Astrocyte (in vitro differentiated cells and primary cell): ENCODE measurements around the gene C1QTNF2. TPM values are rescaled to one million over a fixed set of nuclear protein-coding genes. Genes with fewer than 3 reads are reported as not detected.

ENCODE experiments used
- DNase-seq: peaks from one replicate; pipeline ENCODE4 v3.0.0-alpha.2; 2010; ENCODE audit warnings: low read depth
- FAIRE-seq: peaks from 2 replicates; lab custom pipeline; 2011; peaks lifted over from hg19 to GRCh38; lab: Jason Lieb, UNC
- H2AFZ ChIP-seq: 2 replicates; pipeline ENCODE4 v1.6.0; 2012; ENCODE audit warnings: low read depth, low read length, inconsistent platforms
- H3K27ac ChIP-seq: 2 replicates; pipeline ENCODE4 v1.5.1; 2011; ENCODE audit warnings: low read depth, low read length, inconsistent platforms
- H3K27me3 ChIP-seq: 2 replicates; pipeline ENCODE4 v1.6.0; 2011; ENCODE audit warnings: low read length, inconsistent platforms; ENCODE audit not compliant: insufficient read depth
- H3K36me3 ChIP-seq: 2 replicates; pipeline ENCODE4 v1.5.1; 2011; ENCODE audit warnings: low read length, inconsistent platforms; ENCODE audit not compliant: insufficient read depth
- H3K4me1 ChIP-seq: 2 replicates; pipeline ENCODE4 v1.5.1; 2011; ENCODE audit warnings: low read length, inconsistent platforms; ENCODE audit not compliant: insufficient read depth
- H3K4me2 ChIP-seq: 2 replicates; pipeline ENCODE4 v1.6.0; 2012; ENCODE audit warnings: low read length, inconsistent platforms
- H3K4me3 ChIP-seq: 2 replicates; pipeline ENCODE4 v1.5.1; 2011; ENCODE audit warnings: low read depth, mild to moderate bottlenecking, low read length, inconsistent platforms; ENCODE audit not compliant: insufficient read depth
- H3K79me2 ChIP-seq: 2 replicates; pipeline ENCODE4 v1.6.0; 2012; ENCODE audit warnings: mild to moderate bottlenecking, low read length, inconsistent platforms; ENCODE audit not compliant: insufficient read depth
- H3K9ac ChIP-seq: 2 replicates; pipeline ENCODE4 v1.6.0; 2012; ENCODE audit warnings: mild to moderate bottlenecking, low read length, inconsistent platforms
- H3K9me3 ChIP-seq: 2 replicates; pipeline ENCODE4 v1.5.1; 2012; ENCODE audit warnings: low read depth, mild to moderate bottlenecking, low read length, inconsistent platforms; ENCODE audit not compliant: insufficient read depth
- H4K20me1 ChIP-seq: 2 replicates; pipeline ENCODE4 v1.6.0; 2012; ENCODE audit warnings: low read length, inconsistent platforms; ENCODE audit not compliant: insufficient read depth
- H3K27ac Mint-ChIP-seq: one replicate; pipeline ENCODE4 v1.8.0; 2021; ENCODE audit warnings: mild to moderate bottlenecking, mixed read lengths; ENCODE audit not compliant: unreplicated experiment
- H3K27me3 Mint-ChIP-seq: one replicate; pipeline ENCODE4 v1.8.0; 2021; ENCODE audit warnings: low read depth, mixed read lengths; ENCODE audit not compliant: unreplicated experiment
- H3K36me3 Mint-ChIP-seq: one replicate; pipeline ENCODE4 v1.8.0; 2021; ENCODE audit warnings: low read depth, mixed read lengths; ENCODE audit not compliant: unreplicated experiment
- H3K4me1 Mint-ChIP-seq: one replicate; pipeline ENCODE4 v1.8.0; 2021; ENCODE audit warnings: low read depth, mixed read lengths; ENCODE audit not compliant: unreplicated experiment
- H3K4me3 Mint-ChIP-seq: one replicate; pipeline ENCODE4 v1.8.0; 2021; ENCODE audit warnings: mild to moderate bottlenecking, moderate library complexity, mixed read lengths; ENCODE audit not compliant: unreplicated experiment
- H3K9me3 Mint-ChIP-seq: one replicate; pipeline ENCODE4 v1.8.0; 2021; ENCODE audit warnings: mild to moderate bottlenecking, mixed read lengths; ENCODE audit not compliant: unreplicated experiment
- EZH2 ChIP-seq: IDR thresholded peaks from 2 replicates; pipeline ENCODE4 v1.6.1; 2012; ENCODE audit warnings: mild to moderate bottlenecking, low read length, inconsistent platforms; ENCODE audit not compliant: insufficient read depth
- total RNA-seq: library from RNA; stranded (reverse); gene quantifications from 2 replicates; pipeline ENCODE4 v1.2.1, GENCODE V29; 2021
- TF ChIP-seq, protein P1 (sequence below): IDR thresholded peaks from 2 replicates; pipeline ENCODE4 v1.5.1; 2011; ENCODE audit warnings: low read depth, mild to moderate bottlenecking, inconsistent platforms, low read length, moderate library complexity; ENCODE audit not compliant: insufficient read depth

The C1QTNF2 gene
- total RNA-seq, 1 donor from 2014 or later = 0.64 TPM

DNA sequence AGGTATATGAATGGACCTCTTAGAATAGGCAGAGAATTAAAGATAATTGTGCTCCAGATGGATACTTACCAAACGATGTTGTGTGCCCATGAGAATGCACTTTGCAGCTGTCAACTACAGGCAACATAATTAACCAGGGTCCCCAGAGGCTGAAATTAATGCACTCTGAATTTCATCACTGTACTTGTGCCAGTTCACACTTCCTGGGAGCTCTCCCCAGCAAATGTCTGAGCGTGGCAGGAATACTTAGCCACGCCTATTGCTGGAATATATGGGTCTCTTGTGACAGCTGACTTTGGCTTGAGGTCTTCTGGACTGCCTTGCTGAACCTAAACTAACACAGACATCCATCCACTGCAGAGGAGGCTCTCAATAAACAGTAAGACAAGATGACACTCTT, 11.9 kb upstream of the C1QTNF2 start:
- Mint-ChIP-seq H3K4me3 (no peak overlapping the region), H3K4me1 (no peaks in the 10 kb centered on the region), H3K9me3 (peaks cover 9% of the 10 kb centered on the region), H3K27ac (no peak overlapping the region), H3K36me3 (no peaks in the 10 kb centered on the region), H3K27me3 (peaks cover 11% of the 10 kb centered on the region)
- H3K4me1 ChIP-seq = no peaks in the 10 kb centered on the region
- no peaks in the 10 kb centered on the region for H3K79me2 ChIP-seq
- H3K4me3 ChIP-seq = no peak overlapping the region
- DNase-seq (no peak), FAIRE-seq (no peak)
- H3K27me3 ChIP-seq = no peaks in the 10 kb centered on the region
- H3K9me3 ChIP-seq = no peaks in the 10 kb centered on the region
- no peak overlapping the region for H3K4me2 ChIP-seq
- TF ChIP-seq, protein P1, sequence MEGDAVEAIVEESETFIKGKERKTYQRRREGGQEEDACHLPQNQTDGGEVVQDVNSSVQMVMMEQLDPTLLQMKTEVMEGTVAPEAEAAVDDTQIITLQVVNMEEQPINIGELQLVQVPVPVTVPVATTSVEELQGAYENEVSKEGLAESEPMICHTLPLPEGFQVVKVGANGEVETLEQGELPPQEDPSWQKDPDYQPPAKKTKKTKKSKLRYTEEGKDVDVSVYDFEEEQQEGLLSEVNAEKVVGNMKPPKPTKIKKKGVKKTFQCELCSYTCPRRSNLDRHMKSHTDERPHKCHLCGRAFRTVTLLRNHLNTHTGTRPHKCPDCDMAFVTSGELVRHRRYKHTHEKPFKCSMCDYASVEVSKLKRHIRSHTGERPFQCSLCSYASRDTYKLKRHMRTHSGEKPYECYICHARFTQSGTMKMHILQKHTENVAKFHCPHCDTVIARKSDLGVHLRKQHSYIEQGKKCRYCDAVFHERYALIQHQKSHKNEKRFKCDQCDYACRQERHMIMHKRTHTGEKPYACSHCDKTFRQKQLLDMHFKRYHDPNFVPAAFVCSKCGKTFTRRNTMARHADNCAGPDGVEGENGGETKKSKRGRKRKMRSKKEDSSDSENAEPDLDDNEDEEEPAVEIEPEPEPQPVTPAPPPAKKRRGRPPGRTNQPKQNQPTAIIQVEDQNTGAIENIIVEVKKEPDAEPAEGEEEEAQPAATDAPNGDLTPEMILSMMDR = no peak
- no peak for TF ChIP-seq EZH2
- H4K20me1 ChIP-seq = no peaks in the 10 kb centered on the region
- H3K27ac ChIP-seq = no peak overlapping the region
- H2AFZ ChIP-seq = no peak overlapping the region
- H3K36me3 ChIP-seq = no peaks in the 10 kb centered on the region
- no peak overlapping the region for H3K9ac ChIP-seq

DNA sequence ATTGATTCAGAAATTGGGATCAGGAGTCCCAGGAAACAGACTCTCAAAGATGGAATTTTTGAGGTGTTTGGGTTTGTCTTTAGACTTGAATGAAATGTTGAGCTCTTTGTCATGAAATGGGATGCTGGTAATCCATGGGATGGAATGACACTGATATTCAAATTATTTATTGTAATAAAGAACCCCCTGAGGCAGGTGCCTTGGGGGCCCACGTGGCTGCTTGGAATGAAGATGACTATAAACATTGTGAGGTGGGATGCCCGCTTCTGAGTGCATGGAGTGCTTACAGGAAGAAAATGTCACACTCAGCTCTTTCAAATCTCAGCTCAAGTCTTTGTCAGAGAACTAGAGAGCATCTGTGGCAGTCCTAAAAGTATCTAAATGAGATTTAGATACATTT, 9.6 kb upstream of the C1QTNF2 start:
- no peaks in the 10 kb centered on the region for H3K36me3 ChIP-seq
- Mint-ChIP-seq H3K27ac (no peak overlapping the region), H3K9me3 (no peaks in the 10 kb centered on the region), H3K4me3 (no peak overlapping the region), H3K27me3 (peaks cover 11% of the 10 kb centered on the region), H3K36me3 (no peaks in the 10 kb centered on the region), H3K4me1 (peaks cover 3% of the 10 kb centered on the region)
- no peak overlapping the region for H3K4me3 ChIP-seq
- H4K20me1 ChIP-seq = no peaks in the 10 kb centered on the region
- H3K4me1 ChIP-seq = no peaks in the 10 kb centered on the region
- H3K9me3 ChIP-seq = no peaks in the 10 kb centered on the region
- no peaks in the 10 kb centered on the region for H3K79me2 ChIP-seq
- peaks cover 10% of the 10 kb centered on the region for H3K27me3 ChIP-seq
- H2AFZ ChIP-seq = no peak overlapping the region
- H3K9ac ChIP-seq = no peak overlapping the region
- TF ChIP-seq EZH2 = no peak
- TF ChIP-seq, protein P1 = no peak
- no peak overlapping the region for H3K27ac ChIP-seq
- H3K4me2 ChIP-seq = no peak overlapping the region
- DNase-seq (no peak), FAIRE-seq (no peak)

DNA sequence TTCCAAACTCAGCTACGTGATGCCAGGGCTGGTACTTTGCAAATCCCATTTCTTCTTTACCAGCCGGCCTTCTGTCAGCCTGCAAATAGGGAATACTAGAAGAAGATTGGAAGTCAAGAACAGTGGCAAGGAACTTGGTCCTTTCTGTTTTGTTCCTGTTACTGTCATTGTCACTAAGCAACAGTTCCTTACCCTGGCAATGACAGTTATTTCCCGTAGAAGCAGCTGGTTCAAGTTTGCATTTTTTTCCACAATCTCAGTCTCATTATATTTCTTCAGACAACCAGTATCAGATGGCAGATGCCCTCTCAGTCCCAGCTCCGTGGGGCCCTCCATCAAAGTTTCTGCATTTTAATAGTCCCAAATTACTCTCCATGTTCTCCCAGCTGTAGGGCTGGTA, 9.1 kb upstream of the C1QTNF2 start:
- DNase-seq = no peak
- Histone ChIP-seq H3K4me3 (no peak overlapping the region), H3K9ac (no peak overlapping the region), H4K20me1 (no peaks in the 10 kb centered on the region), H3K36me3 (no peaks in the 10 kb centered on the region), H3K79me2 (no peaks in the 10 kb centered on the region), H3K4me1 (no peaks in the 10 kb centered on the region), H3K9me3 (no peaks in the 10 kb centered on the region), H3K27ac (no peak overlapping the region), H3K4me2 (no peak overlapping the region), H2AFZ (no peak overlapping the region), H3K27me3 (peaks cover 14% of the 10 kb centered on the region)
- TF ChIP-seq, protein P1 = no peak
- TF ChIP-seq EZH2 = no peak
- H3K4me1 Mint-ChIP-seq = peaks cover 8% of the 10 kb centered on the region
- peaks cover 14% of the 10 kb centered on the region for H3K27me3 Mint-ChIP-seq
- no peak overlapping the region for H3K4me3 Mint-ChIP-seq
- H3K9me3 Mint-ChIP-seq = no peaks in the 10 kb centered on the region
- H3K36me3 Mint-ChIP-seq = no peaks in the 10 kb centered on the region
- no peak overlapping the region for H3K27ac Mint-ChIP-seq
- FAIRE-seq = no peak
